ENCODE results near the gene ZYG11A.

- TF ChIP-seq CTCF (IDR thresholded peaks at IDR 0.05) = no peak
- no peak for TF ChIP-seq POLR2A (IDR thresholded peaks at IDR 0.05)
- TF ChIP-seq POLR2AphosphoS5 (IDR thresholded peaks at IDR 0.05) = no peak
These were observed 77.3 kb downstream of the ZYG11A start for GRCh38 chr1:52919723-52920483.
